Measurements from ENCODE around the gene PIGA. TPM values are rescaled to one million over a fixed set of nuclear protein-coding genes. Genes with fewer than 3 reads are reported as not detected.

Gene PIGA
- total RNA-seq, 2 donors from 2014 or later: 12.6 to 21.6 TPM

DNA sequence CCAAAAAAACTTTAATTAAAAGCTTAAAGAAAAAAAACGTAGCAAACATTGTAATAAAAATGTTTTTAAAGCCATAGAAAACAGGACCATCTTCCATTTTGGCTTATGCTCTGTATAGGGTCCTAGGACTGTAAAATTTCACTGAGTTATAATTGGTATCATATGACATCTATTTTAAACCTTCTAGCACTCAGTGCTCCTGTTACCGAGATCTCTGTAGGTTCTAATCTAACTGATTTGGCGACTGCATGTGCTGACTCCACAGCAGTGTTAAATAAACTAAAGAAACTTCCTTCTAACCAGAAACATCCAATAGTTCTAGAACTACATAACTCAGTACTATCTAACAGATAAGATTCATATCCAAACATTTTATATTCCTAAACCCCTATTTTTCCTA lies 19.8 kb downstream of the PIGA start, which contains the start of gene ASB11:
TSS of gene ASB11 (minus strand) at position 132 of the 400 bp plus-strand sequence. CDS start at position 97, 35 bp downstream.
- peaks cover 4% of the 10 kb centered on the region for H3K36me3 ChIP-seq (ENCODE audit: control insufficient read depth, insufficient read depth, low read length)
- Mint-ChIP-seq H3K4me3 (no peak within 1 kb of the TSS), H3K9me3 (peaks cover 2% of the 10 kb centered on the region), H3K36me3 (ENCODE audit: low read depth) (peaks cover 11% of the 10 kb centered on the region), H3K27me3 (ENCODE audit: insufficient read depth) (peaks cover 2% of the 10 kb centered on the region), H3K4me1 (no peaks in the 10 kb centered on the region), H3K27ac (no peak within 1 kb of the TSS)
- no peak for DNase-seq
- H3K27ac ChIP-seq (ENCODE audit: low read depth, low read length): no peak within 1 kb of the TSS
- H3K9me3 ChIP-seq (ENCODE audit: control insufficient read depth, low read length): no peaks in the 10 kb centered on the region
- TF ChIP-seq CTCF (conservative IDR thresholded peaks at IDR 0.05): no peak
- no peak within 1 kb of the TSS for H3K9ac ChIP-seq (ENCODE audit: extremely low read depth, low read length, poor library complexity, severe bottlenecking)
- no peaks in the 10 kb centered on the region for H3K4me1 ChIP-seq (ENCODE audit: control insufficient read depth, insufficient read depth, low read length)
- 91% methylated on average over 2 of the region's 3 CpGs; no CpG with 5 or more reads in 1 of the 2 experiments for WGBS, 2 experiments (ENCODE audit: insufficient coverage in 1 of 2, insufficient read length in 1 of 2)
- no peak within 1 kb of the TSS for H3K4me3 ChIP-seq (ENCODE audit: low read length)
- H3K27me3 ChIP-seq (ENCODE audit: control insufficient read depth, insufficient read depth, low read length, poor library complexity, severe bottlenecking): no peaks in the 10 kb centered on the region

- Histone ChIP-seq H3K9ac (ENCODE audit: extremely low read depth, low read length, poor library complexity, severe bottlenecking) (no peak overlapping the region), H3K4me3 (ENCODE audit: low read length) (no peak overlapping the region), H3K9me3 (ENCODE audit: control insufficient read depth, low read length) (no peaks in the 10 kb centered on the region), H3K36me3 (ENCODE audit: control insufficient read depth, insufficient read depth, low read length) (peaks cover 2% of the 10 kb centered on the region), H3K27ac (ENCODE audit: low read depth, low read length) (no peak overlapping the region), H3K27me3 (ENCODE audit: control insufficient read depth, insufficient read depth, low read length, poor library complexity, severe bottlenecking) (no peaks in the 10 kb centered on the region), H3K4me1 (ENCODE audit: control insufficient read depth, insufficient read depth, low read length) (no peaks in the 10 kb centered on the region)
- no peak for DNase-seq
- Mint-ChIP-seq H3K4me3 (no peak overlapping the region), H3K9me3 (peaks cover 2% of the 10 kb centered on the region), H3K27me3 (ENCODE audit: insufficient read depth) (peaks cover 2% of the 10 kb centered on the region), H3K36me3 (ENCODE audit: low read depth) (peaks cover 8% of the 10 kb centered on the region), H3K27ac (no peak overlapping the region), H3K4me1 (no peaks in the 10 kb centered on the region)
- 85% methylated on average over 2 of the region's 2 CpGs; no CpG with 5 or more reads in 1 of the 2 experiments for WGBS, 2 experiments (ENCODE audit: insufficient coverage in 1 of 2, insufficient read length in 1 of 2)
- no peak for TF ChIP-seq CTCF (conservative IDR thresholded peaks at IDR 0.05)
These were observed 20.9 kb downstream of the PIGA start for GRCh38 chrX:15314472-15314871.

GRCh38 chrX:15311119-15311518 lies 24.2 kb downstream of the PIGA start:
- no peaks in the 10 kb centered on the region for H3K36me3 ChIP-seq (ENCODE audit: control insufficient read depth, insufficient read depth, low read length)
- no peak for DNase-seq
- no peaks in the 10 kb centered on the region for H3K4me1 ChIP-seq (ENCODE audit: control insufficient read depth, insufficient read depth, low read length)
- peaks cover 2% of the 10 kb centered on the region for H3K27me3 Mint-ChIP-seq (ENCODE audit: insufficient read depth)
- no peak overlapping the region for H3K4me3 Mint-ChIP-seq
- H3K4me3 ChIP-seq (ENCODE audit: low read length): no peak overlapping the region
- no peak overlapping the region for H3K27ac Mint-ChIP-seq
- no peaks in the 10 kb centered on the region for H3K9me3 ChIP-seq (ENCODE audit: control insufficient read depth, low read length)
- 83 to 88% methylated on average over 2 to 3 of the region's 3 CpGs for WGBS, 2 experiments (ENCODE audit: insufficient coverage in 1 of 2, insufficient read length in 1 of 2)
- no peaks in the 10 kb centered on the region for H3K27me3 ChIP-seq (ENCODE audit: control insufficient read depth, insufficient read depth, low read length, poor library complexity, severe bottlenecking)
- no peak for TF ChIP-seq CTCF (conservative IDR thresholded peaks at IDR 0.05)
- no peaks in the 10 kb centered on the region for H3K4me1 Mint-ChIP-seq
- no peak overlapping the region for H3K9ac ChIP-seq (ENCODE audit: extremely low read depth, low read length, poor library complexity, severe bottlenecking)
- H3K27ac ChIP-seq (ENCODE audit: low read depth, low read length): no peak overlapping the region
- H3K36me3 Mint-ChIP-seq (ENCODE audit: low read depth): no peaks in the 10 kb centered on the region
- peaks cover 2% of the 10 kb centered on the region for H3K9me3 Mint-ChIP-seq

All from endodermal cell (in vitro differentiated cells).